GM06990 (cell line): ENCODE results near the gene OSCAR.
"Not testable (repeated sequence)": the region's sequence is repeated elsewhere in the genome, so short reads cannot be mapped to it uniquely, and the experiment has no call there.

Experiments
- DNase-seq: peaks from one replicate; pipeline ENCODE4 v3.0.0-alpha.2; 2011; ENCODE audit not compliant: insufficient read length; ENCODE audit errors: extremely low read depth
- H3K27me3 ChIP-seq: replicated peaks from 2 replicates; pipeline ENCODE4 v1.6.0; 2011; ENCODE audit warnings: low read length; ENCODE audit not compliant: control insufficient read depth, insufficient read depth
- H3K36me3 ChIP-seq: 2 replicates; pipeline ENCODE4 v1.5.1; 2011; ENCODE audit warnings: low read length; ENCODE audit not compliant: control insufficient read depth, insufficient read depth
- H3K4me3 ChIP-seq: replicated peaks from 2 replicates; pipeline ENCODE4 v1.5.1; 2011; ENCODE audit warnings: low read depth, mild to moderate bottlenecking, control low read depth, low read length
- CTCF ChIP-seq: IDR thresholded peaks from 2 replicates; pipeline ENCODE4 v1.5.1; 2011; ENCODE audit warnings: low read length, control low read depth, mild to moderate bottlenecking, inconsistent platforms; ENCODE audit not compliant: insufficient read depth, poor library complexity, severe bottlenecking

OSCAR gene

GRCh38 chr19:54106716-54107115 lies 6.1 kb upstream of the OSCAR start:
- Histone ChIP-seq H3K27me3 (no peaks in the 10 kb centered on the region), H3K36me3 (peaks cover 26% of the 10 kb centered on the region), H3K4me3 (no peak overlapping the region)
- no peak for TF ChIP-seq CTCF
- DNase-seq = no peak

DNA sequence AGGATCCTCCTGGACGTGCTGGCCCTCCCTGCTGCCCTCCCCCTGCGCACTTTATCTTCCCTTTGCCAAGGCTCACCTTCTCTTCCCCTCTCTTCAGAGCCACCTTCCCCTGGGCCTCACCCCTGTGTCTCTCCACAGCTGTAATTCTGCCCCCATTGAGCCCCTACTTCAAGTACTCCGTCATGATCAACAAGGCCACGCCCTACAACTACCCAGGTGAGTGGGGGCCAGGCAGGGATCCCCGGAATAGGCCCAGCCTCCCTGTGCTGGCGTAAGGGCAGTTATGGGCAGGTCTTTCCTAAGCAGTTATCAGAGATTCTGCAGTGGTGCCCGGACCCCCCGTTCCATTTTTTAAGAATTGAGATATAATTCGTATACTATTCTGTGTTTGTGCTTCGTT lies 5.2 kb upstream of the OSCAR start:
- no peak for DNase-seq
- Histone ChIP-seq H3K36me3 (peaks cover 23% of the 10 kb centered on the region), H3K4me3 (no peak overlapping the region), H3K27me3 (no peaks in the 10 kb centered on the region)
- TF ChIP-seq CTCF = no peak

GRCh38 chr19:54104998-54105715 lies 4.6 kb upstream of the OSCAR start:
- Histone ChIP-seq H3K27me3 (no peaks in the 10 kb centered on the region), H3K36me3 (peaks cover 23% of the 10 kb centered on the region), H3K4me3 (no peak overlapping the region)
- DNase-seq = no peak
- TF ChIP-seq CTCF = no peak

DNA sequence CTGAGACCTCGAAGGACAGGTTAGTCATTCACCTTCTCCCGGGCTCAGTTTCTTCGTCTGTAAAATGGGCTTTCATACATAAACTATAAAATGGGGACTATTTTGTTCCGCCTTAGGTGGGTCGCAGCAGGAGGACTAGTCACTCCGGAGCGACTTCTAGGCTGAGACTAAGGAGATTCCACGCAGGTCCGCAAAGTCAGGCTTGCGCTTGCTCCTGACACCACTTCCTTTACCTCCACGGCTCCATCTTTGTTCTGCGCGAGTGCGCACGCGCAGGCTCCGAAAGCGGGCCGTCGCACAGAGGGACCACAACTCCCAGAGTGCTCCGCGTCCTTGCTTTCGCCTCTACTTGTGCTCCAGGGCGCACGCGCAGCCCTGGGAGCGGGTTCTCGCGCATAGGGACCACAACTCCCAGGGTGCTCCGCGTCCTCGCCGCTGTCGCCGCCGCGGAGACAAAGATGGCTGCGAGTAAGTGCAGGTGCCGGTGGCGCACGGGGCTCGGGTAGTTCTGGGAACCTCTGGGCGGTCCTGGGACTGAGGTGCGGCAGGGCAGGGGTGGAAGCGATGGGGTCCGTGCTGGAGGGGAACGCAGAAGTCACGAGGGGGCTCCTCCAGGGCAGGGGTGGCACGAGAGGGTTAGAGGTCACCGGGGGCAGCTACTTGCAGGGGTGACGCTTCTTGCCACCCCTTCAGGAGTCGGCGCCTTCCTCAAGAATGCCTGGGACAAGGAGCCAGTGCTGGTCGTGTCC lies 2.0 kb upstream of the OSCAR start, which contains the start of gene NDUFA3:
Gene NDUFA3 (plus strand): TSS at position 435 of the 749 bp plus-strand sequence. CDS start 24 bp downstream, at position 459.
- TF ChIP-seq CTCF = no peak
- peak; percentile 99 for DNase-seq

GRCh38 chr19:54099903-54100255 lies 724 bp downstream of the OSCAR start:
- H3K4me3 ChIP-seq, H3K36me3 ChIP-seq, H3K27me3 ChIP-seq, DNase-seq: not testable (repeated sequence)

More for the DNA sequence above, 2.0 kb upstream of the OSCAR start, which contains the start of gene NDUFA3:
- no peaks in the 10 kb centered on the region for H3K27me3 ChIP-seq
- peak within 1 kb of the TSS; percentile 97 for H3K4me3 ChIP-seq
- peaks cover 4% of the 10 kb centered on the region for H3K36me3 ChIP-seq

DNA sequence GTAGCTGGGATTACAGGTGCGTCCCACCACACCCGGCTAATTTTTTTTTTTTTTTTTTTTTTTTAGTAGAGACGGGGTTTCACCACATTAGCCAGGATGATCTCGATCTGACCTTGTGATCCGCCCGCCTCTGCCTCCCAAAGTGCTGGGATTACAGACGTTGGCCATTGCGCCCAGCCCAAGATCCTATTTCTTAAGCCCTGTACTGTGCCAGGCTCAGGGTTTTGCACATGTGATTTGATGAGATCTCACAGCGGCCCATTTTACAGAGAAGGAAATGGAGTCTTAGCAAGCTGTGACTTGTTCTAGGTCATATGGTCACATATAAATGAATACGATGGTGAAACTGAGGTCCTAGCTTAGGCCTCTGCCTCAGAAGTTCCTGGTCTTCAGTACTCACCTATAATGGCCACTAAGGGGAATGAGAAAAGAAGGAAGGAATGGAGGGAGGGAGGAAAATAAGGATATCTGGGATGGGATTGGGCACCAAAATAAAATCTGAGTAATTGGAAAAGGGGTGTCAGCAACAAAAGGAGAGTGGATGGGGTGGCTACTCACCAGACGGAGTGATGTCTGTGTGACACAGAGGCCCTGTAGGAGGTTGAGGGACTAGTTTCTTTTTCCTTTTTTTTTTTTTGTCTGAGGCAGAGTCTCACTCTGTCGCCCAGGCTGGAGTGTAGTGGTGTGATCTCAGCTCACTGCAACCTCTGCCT lies 1.3 kb downstream of the OSCAR start:
- TF ChIP-seq CTCF = no peak
- DNase-seq = no peak
- Histone ChIP-seq H3K27me3 (no peaks in the 10 kb centered on the region), H3K4me3 (no peak overlapping the region), H3K36me3 (no peaks in the 10 kb centered on the region)
